Activated naive CD4-positive, alpha-beta T cell treated with anti-CD3 and anti-CD28 coated beads, Interleukin-2, amount 50 U/mL, for 72 hours (primary cell): ENCODE results near the gene PPP1R1B. TPM values are rescaled to one million over a fixed set of nuclear protein-coding genes. Genes with fewer than 3 reads are reported as not detected.
"Not testable (repeated sequence)": the region's sequence is repeated elsewhere in the genome, so short reads cannot be mapped to it uniquely, and the experiment has no call there.

ENCODE experiments used
- ATAC-seq, 2 donors: fragments of 150-1000 bp; cut with Tn5 transposase; 2 replicates each; pipeline ENCODE4 v1.10.0; 2021; ENCODE audit warnings: mild to moderate bottlenecking in 2 of 2, moderate library complexity in 2 of 2
- DNase-seq, 2 donors: peaks; one replicate each; pipeline ENCODE4 v3.0.0; 2021 to 2022; ENCODE audit warnings: low spot score in 2 of 2
- H3K27ac Mint-ChIP-seq, 2 donors: one replicate each; pipeline ENCODE4 v1.8.0; 2022; ENCODE audit warnings: mild to moderate bottlenecking in 2 of 2, mixed read lengths in 2 of 2
- H3K36me3 Mint-ChIP-seq, 2 donors: one replicate each; pipeline ENCODE4 v1.8.0; 2022; ENCODE audit warnings: mixed read lengths in 2 of 2
- H3K9me3 Mint-ChIP-seq, 2 donors: one replicate each; pipeline ENCODE4 v1.8.0; 2022; ENCODE audit warnings: mixed read lengths in 2 of 2
- total RNA-seq, 2 donors: library from RNA; stranded (reverse); gene quantifications; one replicate each; pipeline ENCODE4 v1.2.3, GENCODE V29; 2022

Gene PPP1R1B
- under 1 TPM in 1 of 2 donors, not detected in 1; 0.16 TPM for total RNA-seq

DNA sequence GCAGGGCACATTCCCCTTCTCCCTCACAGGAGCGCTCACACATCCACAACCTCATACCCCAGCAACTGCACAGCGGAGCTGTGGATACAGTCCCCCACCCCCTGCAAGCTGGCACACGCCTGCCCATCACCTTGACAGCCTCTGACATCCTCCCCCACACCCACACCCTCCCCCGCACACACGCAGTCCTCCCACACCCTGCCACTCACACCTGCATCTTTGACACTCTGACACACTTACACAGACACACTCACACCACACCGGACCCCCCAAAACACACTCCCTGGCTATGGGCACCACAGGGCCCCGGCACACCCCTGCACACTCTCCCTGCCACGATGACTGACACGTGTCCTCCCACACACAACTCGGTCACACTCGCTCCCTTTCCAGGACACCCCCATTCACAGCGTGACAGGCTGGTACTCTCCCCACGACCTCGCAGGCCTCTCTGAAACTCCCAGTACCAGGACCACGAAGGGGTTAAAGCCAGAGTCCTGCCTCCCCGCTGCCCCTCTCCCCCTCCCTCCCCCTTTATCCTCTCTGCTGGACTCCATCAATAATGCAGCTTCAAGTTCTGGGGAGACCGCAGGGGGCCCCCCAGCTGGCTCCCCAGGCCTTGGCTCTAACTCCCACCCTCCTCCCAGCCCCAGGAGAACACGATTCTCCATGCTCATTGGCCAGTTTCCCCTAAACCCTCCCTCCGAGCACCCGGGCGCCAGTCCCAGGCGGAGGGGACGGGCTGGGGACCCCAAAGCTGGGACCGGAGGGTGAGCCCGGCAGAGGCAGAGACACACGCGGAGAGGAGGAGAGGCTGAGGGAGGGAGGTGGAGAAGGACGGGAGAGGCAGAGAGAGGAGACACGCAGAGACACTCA, at the start of gene PPP1R1B:
Gene PPP1R1B, plus strand, starts transcription at position 782 of the 876 bp plus-strand sequence. CDS start 441 bp downstream, outside the sequence.
- ATAC-seq: no peak
- Mint-ChIP-seq H3K36me3 (no peaks in the 10 kb centered on the region), H3K9me3 (no peaks in the 10 kb centered on the region), H3K27ac (no peak within 1 kb of the TSS)
- DNase-seq: no peak

DNA sequence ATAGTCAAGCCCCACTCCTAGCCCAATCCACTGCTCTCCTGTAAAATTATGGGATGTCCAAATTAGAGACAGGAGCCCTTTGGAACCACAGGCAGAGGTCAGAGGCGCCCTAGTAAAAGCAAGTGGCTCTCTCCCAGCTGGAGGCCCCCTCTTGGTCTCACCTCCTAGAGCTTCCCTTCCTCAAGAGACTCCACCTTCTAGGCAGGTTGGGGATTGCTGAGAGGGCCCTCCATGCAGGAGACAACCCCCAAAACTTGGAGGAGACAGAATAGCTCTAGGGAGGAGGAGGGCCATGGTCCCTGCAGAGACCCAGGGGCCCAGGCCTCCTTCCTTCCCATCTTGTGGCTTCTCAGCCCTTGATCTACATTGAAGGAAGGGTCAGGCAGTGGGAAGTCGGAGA, 48.5 kb upstream of the PPP1R1B start:
- H3K9me3 Mint-ChIP-seq: no peaks in the 10 kb centered on the region
- no peak for DNase-seq
- no peak overlapping the region for H3K27ac Mint-ChIP-seq
- ATAC-seq: no peak
- H3K36me3 Mint-ChIP-seq: no peaks in the 10 kb centered on the region

DNA sequence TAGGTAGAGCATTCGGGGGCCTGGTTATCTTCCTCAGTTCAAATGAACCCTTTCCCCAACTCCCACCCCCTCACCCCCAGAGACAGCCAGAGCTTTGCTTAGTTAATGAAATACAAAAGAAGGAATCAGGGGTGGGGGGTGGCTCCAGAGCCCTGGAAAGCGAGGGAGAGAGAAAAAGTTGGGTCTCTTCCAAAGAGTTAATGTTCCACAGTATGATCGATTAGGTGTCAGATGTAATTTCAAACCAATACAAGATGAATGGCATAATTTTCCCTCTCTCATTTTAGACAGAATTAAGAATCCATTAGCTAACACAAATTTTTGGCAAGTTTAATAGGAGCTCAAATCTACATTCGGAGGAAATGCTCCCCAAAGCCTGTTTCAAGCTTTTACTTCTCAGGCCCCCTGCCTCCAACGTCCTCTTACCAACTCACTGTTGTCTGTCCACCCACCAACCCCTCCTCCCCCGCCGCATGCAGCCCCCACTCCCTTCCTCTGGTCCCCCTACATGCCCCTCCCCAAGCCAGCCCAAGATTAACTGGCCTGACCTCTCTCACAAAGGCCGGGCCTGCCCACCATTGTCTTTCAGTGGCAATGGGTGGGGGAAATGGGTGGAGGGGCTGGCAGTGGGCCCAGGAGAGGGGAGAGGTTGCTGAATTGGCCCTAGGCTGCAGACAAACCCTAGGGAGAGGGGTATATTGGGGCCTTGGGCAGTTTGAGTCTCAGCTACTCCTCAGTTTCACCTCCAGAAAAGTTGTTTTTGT, 47.3 kb upstream of the PPP1R1B start:
- DNase-seq (no peak), ATAC-seq (no peak)
- H3K36me3 Mint-ChIP-seq: no peaks in the 10 kb centered on the region
- H3K9me3 Mint-ChIP-seq: no peaks in the 10 kb centered on the region
- no peak overlapping the region for H3K27ac Mint-ChIP-seq

DNA sequence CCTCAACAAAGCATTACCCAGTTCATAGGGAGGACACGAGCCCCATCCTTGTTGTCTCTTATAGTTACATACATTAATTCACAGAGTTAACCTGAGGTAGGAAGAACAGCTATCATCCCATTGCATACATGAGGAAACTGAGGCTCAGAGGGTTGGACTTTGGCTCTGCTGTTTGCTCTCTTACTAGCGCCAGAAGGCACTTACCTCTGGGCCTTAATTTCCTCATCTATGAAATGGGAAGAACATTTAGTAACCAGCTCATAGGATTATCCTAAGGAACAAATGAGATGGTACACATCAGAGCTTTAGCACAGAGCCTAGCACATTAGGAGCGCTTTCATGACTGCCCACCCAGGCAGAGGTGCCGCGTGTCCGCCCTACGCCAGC, 46.7 kb upstream of the PPP1R1B start:
- DNase-seq (no peak), ATAC-seq (no peak)
- no peak overlapping the region for H3K27ac Mint-ChIP-seq
- no peaks in the 10 kb centered on the region for H3K9me3 Mint-ChIP-seq
- no peaks in the 10 kb centered on the region for H3K36me3 Mint-ChIP-seq

DNA sequence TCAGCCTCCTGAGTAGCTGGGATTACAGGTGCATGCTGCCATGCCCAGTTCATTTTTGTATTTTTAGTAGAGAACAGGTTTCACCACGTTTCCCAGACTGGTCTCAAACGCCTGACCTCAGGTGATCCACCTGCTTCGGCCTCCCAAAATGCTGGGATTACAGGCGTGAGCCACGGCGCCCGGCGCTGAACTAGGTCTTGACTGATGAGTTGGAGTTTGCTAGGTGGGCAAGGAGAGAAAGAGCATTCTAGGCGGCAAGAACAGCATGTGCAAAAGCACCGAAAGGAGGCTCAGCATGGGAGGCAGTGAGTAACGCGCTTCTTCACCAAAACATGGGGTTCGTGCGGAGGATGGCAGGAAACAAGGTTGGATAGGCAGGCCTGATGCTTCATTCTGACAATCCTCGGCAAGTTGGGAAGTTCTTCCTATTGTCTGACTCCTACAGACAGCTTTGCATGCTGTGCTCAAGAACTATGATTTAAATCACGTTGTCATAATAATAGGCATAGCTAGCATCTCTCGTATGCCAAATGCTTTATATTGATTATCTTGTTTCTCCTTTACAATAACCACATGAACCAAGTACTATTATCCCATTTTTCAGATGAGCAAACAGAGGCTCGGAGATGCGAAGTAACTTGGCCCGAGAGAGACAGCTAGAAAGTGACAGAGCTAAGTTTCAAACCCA, 45.5 kb upstream of the PPP1R1B start:
- no peak overlapping the region for H3K27ac Mint-ChIP-seq
- ATAC-seq (no peak), DNase-seq (no peak)
- H3K36me3 Mint-ChIP-seq: no peaks in the 10 kb centered on the region
- no peaks in the 10 kb centered on the region for H3K9me3 Mint-ChIP-seq

DNA sequence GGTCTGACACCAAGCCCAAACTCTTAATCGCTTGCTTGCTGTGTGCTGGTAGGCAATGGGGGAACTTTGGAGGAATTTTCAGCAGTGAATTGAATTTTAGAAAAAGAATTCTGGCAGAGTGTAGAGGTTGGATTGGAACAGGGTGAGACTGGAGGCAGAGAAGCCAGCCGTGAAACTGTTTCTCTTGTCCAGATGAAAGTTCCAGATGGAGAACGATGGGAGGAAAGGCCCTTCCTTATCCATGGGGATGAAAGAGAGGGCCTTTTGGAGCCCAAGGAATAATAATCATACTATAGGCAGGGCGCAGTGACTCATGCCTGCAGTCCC, 45.0 kb upstream of the PPP1R1B start:
- no peak for ATAC-seq
- no peaks in the 10 kb centered on the region for H3K36me3 Mint-ChIP-seq
- DNase-seq: no peak
- H3K27ac Mint-ChIP-seq: no peak overlapping the region
- H3K9me3 Mint-ChIP-seq: no peaks in the 10 kb centered on the region

DNA sequence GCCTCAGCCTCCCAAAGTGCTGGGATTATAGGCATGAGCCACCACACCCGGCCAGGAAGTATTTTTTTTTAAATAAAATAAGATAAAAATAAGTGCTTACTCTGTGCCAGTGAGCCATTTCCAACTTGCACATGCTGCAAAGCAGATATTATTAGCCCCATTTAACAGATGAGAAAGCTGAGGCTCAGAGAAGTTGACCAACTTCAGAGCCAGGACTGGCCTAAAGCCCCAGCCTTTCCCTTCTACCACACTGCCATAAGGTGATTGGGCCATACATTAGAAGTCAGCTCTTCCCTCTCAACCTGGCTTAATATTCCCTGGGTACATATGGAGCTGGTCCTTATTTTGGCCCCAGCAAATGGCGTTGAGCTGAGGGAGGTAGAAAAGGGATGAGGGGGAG, 44.1 kb upstream of the PPP1R1B start:
- no peak overlapping the region for H3K27ac Mint-ChIP-seq
- DNase-seq (no peak), ATAC-seq (no peak)
- no peaks in the 10 kb centered on the region for H3K36me3 Mint-ChIP-seq
- no peaks in the 10 kb centered on the region for H3K9me3 Mint-ChIP-seq

DNA sequence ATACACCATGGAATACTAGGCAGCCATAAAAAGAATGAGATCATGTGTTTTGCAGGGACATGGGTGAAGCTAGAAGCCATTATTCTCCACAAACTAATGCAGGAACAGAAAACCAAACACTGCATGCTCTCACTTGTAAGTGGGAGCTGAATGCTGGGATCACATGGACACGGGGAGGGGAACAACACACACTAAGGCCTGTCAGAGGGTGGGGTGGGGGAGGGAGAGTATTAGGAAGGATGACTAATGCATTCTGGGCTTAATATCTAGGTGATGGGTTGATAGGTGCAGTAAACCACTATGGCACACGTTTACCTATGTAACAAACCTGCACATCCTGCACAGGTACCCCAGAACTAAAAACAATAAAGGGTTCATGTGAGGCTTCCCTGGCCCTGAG, 36.6 kb upstream of the PPP1R1B start:
- not testable (repeated sequence) for H3K27ac Mint-ChIP-seq, ATAC-seq, DNase-seq, H3K36me3 Mint-ChIP-seq, H3K9me3 Mint-ChIP-seq

DNA sequence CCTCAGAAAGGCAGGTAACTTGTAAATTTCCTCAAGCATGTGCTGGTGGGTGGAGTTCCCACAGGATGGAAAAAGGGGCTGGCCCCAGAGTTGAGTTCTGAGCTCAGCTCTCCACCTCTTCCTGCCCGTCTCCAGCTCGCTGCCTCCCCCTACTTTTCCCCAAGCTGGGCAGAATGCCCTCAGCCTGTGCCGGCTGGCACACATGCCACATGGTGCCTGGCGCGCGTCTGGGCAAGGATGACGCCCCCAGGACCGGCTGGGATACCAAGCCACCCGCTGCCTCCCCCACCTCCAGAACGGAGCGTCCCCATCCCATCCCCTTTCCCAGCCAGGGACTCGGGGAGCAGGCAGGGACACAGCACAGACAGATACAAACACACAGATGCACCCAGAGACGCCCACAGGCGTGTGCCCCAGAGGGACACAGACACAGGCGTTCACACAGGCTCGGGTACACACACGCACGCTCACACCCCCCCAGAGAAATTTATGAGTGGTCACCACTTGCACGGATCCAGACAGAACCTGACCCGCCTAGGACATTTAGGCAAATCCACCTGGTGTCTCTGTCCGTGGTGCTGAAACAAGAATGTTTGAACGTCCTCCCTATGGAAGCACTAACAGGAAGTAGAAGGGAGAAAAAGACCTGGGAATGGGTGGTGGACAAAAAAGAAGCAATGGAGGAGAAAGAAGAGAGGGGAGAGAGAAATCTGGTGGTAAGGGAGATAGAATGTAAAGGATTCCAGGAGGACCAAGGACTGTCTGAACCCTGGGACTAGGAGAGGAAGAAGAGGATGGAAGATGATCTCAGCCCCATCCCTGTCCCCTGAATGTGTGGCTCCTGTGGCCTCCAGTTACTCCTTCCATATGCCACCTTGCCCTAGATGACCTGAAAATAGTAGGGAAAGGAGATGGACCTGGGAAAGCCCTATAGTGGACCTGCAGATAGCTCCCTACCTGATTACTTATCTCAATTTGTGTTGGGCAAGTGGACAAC, 34.5 kb upstream of the PPP1R1B start:
- ATAC-seq: no peak
- Mint-ChIP-seq H3K36me3 (peaks cover 0 to 5% of the 10 kb centered on the region in 2 donors), H3K9me3 (peaks cover 0 to 4% of the 10 kb centered on the region in 2 donors), H3K27ac (no peak overlapping the region)
- DNase-seq: peak in 1 of 2 donors; percentile 50

DNA sequence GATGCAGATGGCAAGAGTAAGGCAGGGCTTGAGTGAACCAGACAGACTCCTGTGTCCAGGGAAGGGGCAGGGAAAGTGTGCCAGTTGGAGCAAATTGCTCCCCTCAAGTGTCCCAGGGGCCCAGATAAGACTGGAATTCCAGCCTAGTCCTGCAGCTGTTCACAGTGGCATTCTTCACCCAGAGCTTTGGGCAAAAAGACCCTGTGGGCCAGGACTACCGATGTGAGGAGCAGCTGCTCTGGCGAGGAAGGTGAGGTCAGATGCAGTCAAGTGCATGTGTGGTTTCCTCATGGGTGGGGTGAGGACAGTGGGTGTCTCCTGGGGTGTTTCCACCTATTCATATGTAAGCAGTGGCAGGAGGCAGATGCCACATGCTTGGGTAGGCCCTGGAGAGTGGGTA, 33.4 kb upstream of the PPP1R1B start:
- Mint-ChIP-seq H3K27ac (no peak overlapping the region), H3K36me3 (peaks cover 0 to 5% of the 10 kb centered on the region in 2 donors), H3K9me3 (peaks cover 0 to 4% of the 10 kb centered on the region in 2 donors)
- DNase-seq: no peak
- no peak for ATAC-seq

DNA sequence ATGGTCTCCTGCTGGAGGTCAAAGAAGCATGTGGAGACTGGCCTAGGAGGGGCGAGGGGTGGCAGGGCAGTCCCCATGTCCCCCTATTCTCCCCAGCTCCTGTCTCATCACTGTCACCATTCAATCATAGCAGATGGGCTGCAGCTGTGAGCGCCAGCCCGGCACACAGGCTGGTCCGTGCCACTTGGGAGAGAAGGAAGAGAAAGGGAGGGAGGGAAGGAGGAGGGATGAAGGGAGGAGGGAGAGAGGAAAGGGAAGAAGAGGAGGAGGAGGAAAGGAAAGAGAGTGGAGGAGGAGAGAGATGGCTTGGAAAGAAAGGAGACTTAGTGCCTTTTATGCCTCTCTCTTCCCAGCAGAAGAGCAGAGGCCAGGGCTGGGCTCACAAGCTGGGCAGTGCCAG, 31.5 kb upstream of the PPP1R1B start:
- Mint-ChIP-seq H3K9me3 (peaks cover 0 to 4% of the 10 kb centered on the region in 2 donors), H3K27ac (no peak overlapping the region), H3K36me3 (peaks cover 0 to 5% of the 10 kb centered on the region in 2 donors)
- ATAC-seq (no peak), DNase-seq (no peak)

DNA sequence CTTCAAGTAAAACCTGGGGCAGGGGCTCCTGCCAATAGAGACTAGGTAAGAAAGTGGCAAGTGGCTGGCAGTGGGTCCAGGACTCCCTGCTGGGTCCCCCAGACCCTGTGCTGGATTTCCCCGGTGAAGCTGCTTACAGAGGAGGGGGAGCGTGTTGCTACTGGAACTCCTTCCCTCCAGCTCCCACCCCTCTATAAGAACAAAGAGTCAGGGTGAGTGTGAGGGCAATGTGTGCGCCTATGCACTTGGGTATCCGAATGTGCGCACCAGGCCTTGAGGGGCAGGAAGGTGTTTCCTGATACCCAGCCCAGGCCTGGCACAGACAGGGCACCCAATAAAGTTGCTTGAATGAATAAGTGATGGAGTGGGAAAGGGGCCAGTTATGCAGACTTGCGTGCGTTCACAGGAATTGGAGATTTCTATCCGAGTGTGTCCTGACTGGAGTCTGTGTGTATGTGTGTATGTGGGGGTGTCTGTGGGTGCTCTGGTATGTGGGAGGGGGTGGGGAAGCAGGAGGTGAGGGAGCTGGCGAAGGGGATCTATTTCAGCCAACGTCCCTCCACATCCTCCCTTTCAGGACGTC, 30.7 kb upstream of the PPP1R1B start:
- H3K36me3 Mint-ChIP-seq: peaks cover 0 to 5% of the 10 kb centered on the region in 2 donors
- no peak overlapping the region for H3K27ac Mint-ChIP-seq
- no peak for DNase-seq
- no peak for ATAC-seq
- H3K9me3 Mint-ChIP-seq: peaks cover 0 to 4% of the 10 kb centered on the region in 2 donors

DNA sequence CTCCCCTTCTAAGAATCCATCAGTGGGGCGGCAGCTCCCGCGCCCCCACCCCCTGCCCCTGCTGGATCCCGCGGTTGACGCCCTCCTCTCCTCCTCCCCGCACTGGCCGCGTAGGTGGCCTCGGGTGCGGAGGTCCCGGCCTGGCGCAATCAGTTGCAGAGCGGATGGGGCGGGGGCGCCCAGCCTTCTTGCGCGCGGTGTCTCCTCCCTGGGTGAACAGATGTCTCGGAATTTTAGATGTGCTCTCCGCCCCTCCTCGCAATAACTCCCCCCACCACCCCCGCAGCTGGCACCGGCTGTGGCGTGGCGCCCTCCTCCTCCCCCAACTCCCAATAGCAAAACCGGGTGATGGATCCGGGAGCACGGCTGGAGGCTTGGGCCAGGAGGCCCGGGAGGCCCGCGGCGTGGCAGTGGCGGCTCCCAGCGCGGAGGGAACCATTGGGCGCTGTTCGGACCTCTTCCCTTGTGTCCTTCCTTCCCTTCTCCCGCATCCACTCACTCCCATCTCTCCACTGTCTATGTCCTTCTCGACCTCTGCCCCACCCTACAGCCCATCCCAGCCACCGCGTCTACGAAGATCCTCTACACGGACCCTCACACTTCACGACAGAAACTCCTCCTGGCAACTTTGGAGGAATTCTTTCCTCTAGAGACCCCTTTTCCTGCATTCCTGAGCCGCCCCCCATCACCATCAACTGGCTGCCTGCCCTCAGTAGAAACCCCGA, 30.0 kb upstream of the PPP1R1B start:
- peaks cover 0 to 4% of the 10 kb centered on the region in 2 donors for H3K9me3 Mint-ChIP-seq
- H3K36me3 Mint-ChIP-seq: peaks cover 0 to 10% of the 10 kb centered on the region in 2 donors
- ATAC-seq (no peak), DNase-seq (no peak)
- no peak overlapping the region for H3K27ac Mint-ChIP-seq

DNA sequence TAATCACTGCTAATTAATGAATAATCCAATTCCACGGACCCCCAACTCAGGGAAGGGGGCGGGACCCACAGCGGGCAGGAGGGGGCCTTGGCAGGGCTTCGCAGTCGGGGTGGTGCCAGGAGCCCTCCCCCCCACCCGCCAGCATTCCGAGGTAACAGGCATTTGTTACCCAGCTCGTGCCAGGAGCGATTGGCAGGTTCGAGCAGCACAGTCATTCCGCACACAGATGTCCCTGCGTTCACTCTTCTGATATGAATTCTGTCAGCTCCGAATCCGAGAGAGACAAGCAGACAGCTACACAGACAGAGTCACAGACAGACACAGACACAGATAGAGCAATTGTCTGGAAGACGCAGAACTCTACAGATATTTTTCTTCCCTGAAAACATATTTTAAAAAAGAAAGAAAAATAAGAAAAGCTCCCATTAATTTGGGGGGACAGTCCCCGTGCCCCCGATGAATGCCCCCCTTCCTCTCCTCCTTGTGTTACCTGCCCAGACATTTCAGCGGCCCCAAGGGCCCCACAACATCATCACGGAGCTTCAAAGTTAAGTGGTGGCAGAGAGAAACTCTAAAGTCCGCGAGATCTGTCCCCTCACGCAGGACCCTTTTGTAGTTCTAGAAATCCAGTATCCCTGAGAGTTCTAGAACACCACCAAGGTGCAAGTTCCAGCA, 29.2 kb upstream of the PPP1R1B start:
- Mint-ChIP-seq H3K27ac (no peak overlapping the region), H3K9me3 (peaks cover 0 to under 1% of the 10 kb centered on the region in 2 donors)
- ATAC-seq: peak in 1 of 2 donors; percentile 59

DNA sequence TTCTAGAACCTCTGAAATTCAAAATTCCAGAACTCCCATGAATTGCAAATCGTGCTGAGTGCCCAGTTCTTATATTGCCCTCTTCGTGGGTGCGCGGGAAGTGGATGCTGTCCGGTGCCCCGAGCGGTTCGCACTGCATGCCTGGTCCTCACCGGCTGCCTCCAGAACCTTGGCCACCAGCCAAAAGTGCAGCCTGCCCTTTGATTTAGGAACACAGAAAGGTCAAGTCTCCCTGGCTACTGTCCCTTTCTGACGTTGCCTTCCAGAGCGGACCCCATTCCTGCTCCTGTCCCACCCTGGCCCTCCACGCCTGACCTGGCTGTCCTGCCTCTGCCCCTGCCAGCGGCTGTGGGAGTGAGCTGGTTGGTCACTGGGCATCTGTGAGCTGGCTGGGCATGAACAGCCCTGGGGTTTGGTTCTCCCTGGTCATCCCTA, 28.7 kb upstream of the PPP1R1B start:
- Mint-ChIP-seq H3K9me3 (no peaks in the 10 kb centered on the region), H3K36me3 (peaks cover 0 to 5% of the 10 kb centered on the region in 2 donors), H3K27ac (no peak overlapping the region)
- no peak for ATAC-seq
- DNase-seq: no peak

More for the DNA sequence above, 29.2 kb upstream of the PPP1R1B start:
- no peak for DNase-seq
- peaks cover 0 to 5% of the 10 kb centered on the region in 2 donors for H3K36me3 Mint-ChIP-seq
